Fibroblast of peridontal ligament (primary cell): ENCODE measurements around the gene CACYBP.
A peak's percentile ranks its signal among the peaks of the same experiment; 100 is the strongest.
"Not testable (repeated sequence)": the region's sequence is repeated elsewhere in the genome, so short reads cannot be mapped to it uniquely, and the experiment has no call there.

Source experiments
- DNase-seq: peaks from one replicate; pipeline ENCODE4 v3.0.0-alpha.2; 2010; ENCODE audit errors: extremely low read depth

Gene CACYBP

GRCh38 chr1:175009532-175009931 is 9.8 kb downstream of the CACYBP start:
- DNase-seq, result no peak

- DNase-seq, result no peak
These were observed 13.7 kb downstream of the CACYBP start for GRCh38 chr1:175013445-175013844.

GRCh38 chr1:175015243-175015642 is 15.5 kb downstream of the CACYBP start:
- DNase-seq, result peak; percentile 80

- DNase-seq, result no peak
These were observed 19.8 kb downstream of the CACYBP start for GRCh38 chr1:175019524-175019923.

- peak; percentile 99 for DNase-seq
These were observed 23.5 kb downstream of the CACYBP start, which contains the start of gene MRPS14 for GRCh38 chr1:175023043-175023921. MRPS14 (minus strand) TSS chr1:175023425; CDS start chr1:175023408, 17 bp downstream.

GRCh38 chr1:175023922-175024242 is 24.1 kb downstream of the CACYBP start:
- DNase-seq, result not testable (repeated sequence)

GRCh38 chr1:175024773-175025172 is 25.0 kb downstream of the CACYBP start:
- DNase-seq, result no peak

GRCh38 chr1:175033953-175034352 is 34.2 kb downstream of the CACYBP start:
- DNase-seq, result no peak

GRCh38 chr1:175034775-175035174 is 35.0 kb downstream of the CACYBP start:
- no peak for DNase-seq

- no peak for DNase-seq
These were observed 36.1 kb downstream of the CACYBP start for GRCh38 chr1:175035865-175036264.

GRCh38 chr1:175036476-175036875 is 36.7 kb downstream of the CACYBP start:
- no peak for DNase-seq

GRCh38 chr1:175037416-175037815 is 37.7 kb downstream of the CACYBP start:
- DNase-seq, result no peak

GRCh38 chr1:175040324-175040879 is 40.7 kb downstream of the CACYBP start:
- DNase-seq, result no peak

- DNase-seq, result no peak
These were observed 42.9 kb downstream of the CACYBP start for GRCh38 chr1:175042650-175043049.

GRCh38 chr1:175043824-175044223 is 44.1 kb downstream of the CACYBP start:
- DNase-seq, result no peak

- DNase-seq, result not testable (repeated sequence)
These were observed 44.8 kb downstream of the CACYBP start for GRCh38 chr1:175044591-175044990.

GRCh38 chr1:175045097-175045496 is 45.4 kb downstream of the CACYBP start:
- no peak for DNase-seq

GRCh38 chr1:175045519-175045918 is 45.8 kb downstream of the CACYBP start:
- no peak for DNase-seq

- DNase-seq, result no peak
These were observed 51.2 kb downstream of the CACYBP start for GRCh38 chr1:175050992-175051391.

- DNase-seq, result no peak
These were observed 55.0 kb downstream of the CACYBP start for GRCh38 chr1:175054736-175055135.
